GM10847 (cell line): ENCODE results near the gene TRIM33.

Source experiments
- POLR2A ChIP-seq: IDR thresholded peaks from 2 replicates; pipeline ENCODE4 v1.6.1; 2011; ENCODE audit not compliant: insufficient read length; ENCODE audit errors: extremely low read depth

Gene TRIM33

DNA sequence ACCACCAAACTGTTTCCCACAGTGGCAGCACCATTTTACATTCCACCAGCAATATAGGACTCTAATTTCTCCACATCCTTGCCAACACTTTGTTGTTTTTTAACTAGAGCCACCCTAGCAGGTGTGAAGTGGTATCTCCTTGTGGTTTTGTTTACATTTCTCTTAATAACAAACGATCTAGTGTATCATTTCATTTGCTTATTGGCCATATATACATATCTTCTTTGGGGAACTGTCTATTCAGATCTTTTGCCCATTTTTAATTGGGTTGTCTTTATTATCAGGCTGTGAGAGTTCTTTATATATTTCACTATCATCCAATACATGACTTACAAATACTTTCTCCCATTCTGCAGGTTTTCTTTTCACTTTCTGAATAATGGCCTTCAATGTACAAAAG is 18.0 kb downstream of the TRIM33 start:
- no peak for TF ChIP-seq POLR2A

DNA sequence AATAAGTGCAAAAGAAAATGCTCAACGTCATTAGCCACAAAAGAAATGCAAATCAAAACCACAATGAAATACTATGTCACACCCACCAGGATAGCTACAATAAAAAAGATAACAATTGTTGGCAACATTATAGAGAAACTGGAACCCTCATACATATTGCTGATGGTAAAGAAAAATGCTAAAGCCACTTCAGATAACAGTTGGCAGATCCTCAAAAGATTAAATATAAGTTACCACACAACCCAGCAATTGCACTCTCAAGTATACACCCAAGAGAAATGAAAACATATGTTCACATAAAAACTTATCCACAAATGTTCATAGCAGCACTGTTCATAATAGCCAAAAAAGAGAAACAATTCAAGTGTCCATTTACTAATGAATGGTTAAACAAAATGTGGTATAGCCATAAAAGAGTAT is 20.7 kb downstream of the TRIM33 start:
- TF ChIP-seq POLR2A, result no peak

DNA sequence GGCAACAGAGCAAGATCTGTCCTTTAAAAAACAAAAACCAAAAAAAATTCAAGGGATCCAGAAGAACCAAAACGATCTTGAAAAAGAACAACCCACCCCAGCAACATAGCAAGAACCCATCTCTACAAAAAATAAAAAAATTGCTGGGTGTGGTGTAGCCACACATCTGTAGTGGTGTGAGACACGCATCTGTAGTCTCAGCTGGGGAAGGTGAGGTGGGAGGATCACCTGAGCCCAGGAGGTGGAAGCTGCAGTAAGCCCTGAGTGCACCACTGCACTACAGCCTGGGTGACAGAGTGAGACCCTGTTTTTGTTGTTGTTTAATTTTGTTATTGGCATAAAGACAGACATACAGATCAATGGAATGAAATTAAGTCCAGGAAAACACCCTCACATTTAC is 22.3 kb downstream of the TRIM33 start:
- TF ChIP-seq POLR2A, result no peak

DNA sequence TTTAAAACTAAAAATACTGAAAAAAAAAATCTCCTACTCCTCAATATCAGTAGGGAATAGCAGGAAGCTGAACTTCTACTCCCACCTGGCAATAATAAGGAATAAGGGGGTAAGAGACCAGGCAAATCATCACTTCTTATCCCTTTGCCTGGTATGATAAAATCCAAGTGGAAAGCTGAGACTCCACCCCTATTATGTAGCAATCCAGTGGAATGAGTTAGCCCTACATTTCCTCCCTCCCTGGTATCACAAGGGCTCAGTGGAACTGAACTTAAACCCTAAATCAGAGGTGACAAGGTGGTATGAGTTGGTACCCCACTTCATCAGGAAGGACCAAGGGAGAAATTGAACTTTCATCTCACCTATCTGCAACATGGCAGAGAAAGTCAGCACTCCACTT is 25.7 kb downstream of the TRIM33 start:
- no peak for TF ChIP-seq POLR2A

GRCh38 chr1:114482585-114482984 is 28.4 kb downstream of the TRIM33 start:
- TF ChIP-seq POLR2A, result no peak

GRCh38 chr1:114479134-114479533 is 31.9 kb downstream of the TRIM33 start:
- no peak for TF ChIP-seq POLR2A

- no peak for TF ChIP-seq POLR2A
Measured at GRCh38 chr1:114473796-114474195, 37.2 kb downstream of the TRIM33 start.

DNA sequence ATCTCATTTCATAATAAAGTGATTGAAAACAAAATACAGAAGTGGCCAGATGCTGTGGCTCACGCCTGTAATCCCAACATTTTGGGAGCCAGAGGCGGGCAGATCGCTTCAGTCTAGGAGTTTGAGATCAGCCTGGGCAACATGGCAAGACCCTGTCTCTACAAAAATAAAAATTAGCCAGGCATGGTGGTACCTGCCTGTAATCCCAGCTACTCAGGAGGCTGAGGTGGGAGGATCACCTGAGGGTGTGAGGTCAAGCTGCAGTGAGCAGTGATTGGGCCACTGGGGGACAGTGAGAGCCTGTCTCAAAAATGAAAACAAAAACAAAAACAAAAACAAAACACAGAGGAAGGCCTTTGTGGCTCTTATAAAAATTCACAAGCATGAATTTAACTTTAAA is 38.6 kb downstream of the TRIM33 start:
- TF ChIP-seq POLR2A, result no peak

DNA sequence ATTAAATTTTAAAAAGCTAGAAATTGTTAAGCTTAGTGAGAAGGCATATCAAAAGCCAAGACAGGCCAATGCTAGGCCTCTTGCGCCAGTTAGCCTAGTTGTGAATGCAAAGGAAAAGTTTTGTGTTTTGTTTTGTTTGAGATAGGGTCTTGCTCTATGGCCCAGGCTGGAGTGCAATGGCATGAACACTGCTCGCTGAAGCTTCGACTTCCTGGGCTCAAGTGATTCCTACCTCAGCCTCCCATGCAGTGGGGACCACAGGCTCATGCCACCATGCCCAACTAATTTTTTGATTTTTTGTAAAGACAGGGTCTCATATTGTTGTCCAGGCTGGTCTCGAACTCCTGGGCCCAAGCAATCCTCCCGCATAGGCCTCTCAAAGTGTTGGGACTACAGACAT is 40.3 kb downstream of the TRIM33 start:
- no peak for TF ChIP-seq POLR2A

DNA sequence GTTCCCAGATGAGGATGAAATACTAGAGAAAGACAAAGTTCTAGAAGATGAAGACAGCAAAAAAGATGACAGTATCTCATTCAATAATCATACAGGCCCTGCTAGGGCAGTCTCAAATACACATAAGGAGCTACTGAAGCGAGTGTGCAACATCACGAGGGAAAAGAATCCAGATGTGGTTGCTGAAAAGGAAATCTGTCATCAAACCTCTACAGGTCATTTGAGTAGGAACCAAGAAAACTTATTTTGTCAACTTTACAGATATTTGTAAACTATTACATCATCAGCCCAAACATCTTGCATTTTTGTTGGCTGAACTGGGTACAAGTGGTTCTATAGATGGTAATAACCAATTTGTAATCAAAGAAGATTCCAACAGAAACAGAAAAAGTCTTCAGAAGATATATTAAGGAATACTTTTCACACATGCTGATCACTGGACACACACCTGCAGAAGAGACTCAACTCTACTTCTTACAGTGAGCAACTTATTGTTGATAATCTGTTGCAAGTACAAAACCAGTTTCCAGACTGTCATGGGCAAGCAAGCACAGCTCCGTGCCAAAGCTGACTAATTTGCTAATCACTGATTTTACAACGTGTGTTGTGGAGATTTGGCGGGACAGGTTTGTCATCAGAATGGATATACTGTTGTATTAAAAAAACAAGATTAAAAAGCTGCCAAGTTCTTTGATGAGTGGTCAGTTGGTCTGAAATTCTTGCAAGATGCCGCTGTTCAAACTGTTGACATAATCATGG is 42.1 kb downstream of the TRIM33 start:
- no peak for TF ChIP-seq POLR2A

GRCh38 chr1:114468047-114468446 is 43.0 kb downstream of the TRIM33 start:
- no peak for TF ChIP-seq POLR2A

GRCh38 chr1:114467491-114467890 is 43.5 kb downstream of the TRIM33 start:
- TF ChIP-seq POLR2A, result no peak

DNA sequence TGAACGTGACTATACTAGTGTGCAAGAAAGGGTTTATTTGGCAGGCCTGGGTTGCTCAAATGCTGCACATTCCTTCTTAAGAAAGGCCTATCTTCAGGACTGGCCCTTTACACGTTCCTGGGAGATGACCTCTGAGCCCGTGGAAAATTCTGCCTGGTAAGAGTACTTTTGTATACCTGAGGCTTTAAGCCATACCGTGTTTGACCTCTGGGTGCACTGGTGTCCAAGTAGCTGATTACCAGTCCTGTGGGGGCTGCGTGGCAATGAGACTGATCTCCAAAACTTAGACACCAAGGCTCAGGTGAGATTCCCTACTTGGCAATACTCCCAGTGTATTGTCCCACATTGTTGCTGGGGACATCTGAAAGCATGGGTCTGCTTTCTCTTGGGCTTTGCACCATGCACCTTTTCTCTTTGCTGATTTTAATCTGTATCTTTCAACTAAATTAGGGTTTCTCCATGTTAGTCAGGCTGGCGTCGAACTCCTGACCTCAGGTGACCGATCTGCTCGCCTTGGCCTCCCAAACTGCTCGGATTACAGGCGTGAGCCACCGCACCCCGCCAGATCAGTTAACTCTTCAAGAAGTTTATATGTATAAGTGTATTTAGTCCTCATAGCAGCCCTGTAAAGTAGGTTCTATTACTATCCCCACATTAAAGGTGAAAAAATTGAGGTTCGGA is 44.5 kb downstream of the TRIM33 start:
- no peak for TF ChIP-seq POLR2A

GRCh38 chr1:114462963-114463362 is 48.0 kb downstream of the TRIM33 start:
- TF ChIP-seq POLR2A, result no peak

DNA sequence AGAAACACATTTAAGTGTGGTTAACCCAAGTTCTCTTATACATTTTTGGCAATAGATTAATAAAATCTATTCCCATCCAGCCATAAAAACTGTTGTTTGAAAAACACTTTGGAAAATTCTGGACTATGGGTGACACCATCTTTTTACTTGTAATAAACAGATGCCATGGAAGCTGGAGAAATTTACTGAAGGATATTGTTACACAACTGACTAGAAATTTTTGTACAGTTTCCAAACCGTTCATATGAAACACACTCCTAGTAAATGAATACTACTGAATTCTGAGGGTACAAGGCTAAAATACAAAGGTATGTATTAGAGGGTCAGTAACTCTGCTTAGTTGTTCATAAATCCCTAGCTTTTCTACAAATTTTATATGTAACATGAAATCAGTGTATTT is 48.7 kb downstream of the TRIM33 start:
- TF ChIP-seq POLR2A, result no peak

GRCh38 chr1:114458237-114458777 is 52.7 kb downstream of the TRIM33 start:
- TF ChIP-seq POLR2A, result no peak
